Measurements from ENCODE around the gene DIS3L2.
"Not testable (repeated sequence)": the region's sequence is repeated elsewhere in the genome, so short reads cannot be mapped to it uniquely, and the experiment has no call there.

Gene DIS3L2

GRCh38 chr2:232331061-232331460 is 369.5 kb downstream of the DIS3L2 start:
- not testable (repeated sequence) for H3K23ac ChIP-seq (ENCODE audit: low read length); H2BK5ac ChIP-seq (ENCODE audit: low read length); H3K4me2 ChIP-seq (ENCODE audit: low read length); H3K27me3 ChIP-seq (ENCODE audit: insufficient read depth, low read length, poor library complexity); H2AK5ac ChIP-seq (ENCODE audit: low read length); H3K56ac ChIP-seq (ENCODE audit: low read length); H3K4ac ChIP-seq (ENCODE audit: low read depth, low read length); H4K5ac ChIP-seq (ENCODE audit: low read length); H3K36me3 ChIP-seq (ENCODE audit: control insufficient read depth, insufficient read depth, low read length); H3K79me1 ChIP-seq (ENCODE audit: low read length); H3K27ac ChIP-seq (ENCODE audit: low read depth, low read length); H4K8ac ChIP-seq (ENCODE audit: low read depth, low read length); H3K18ac ChIP-seq (ENCODE audit: low read length); H3K9ac ChIP-seq (ENCODE audit: low read length); H3K4me1 ChIP-seq (ENCODE audit: control insufficient read depth, low read depth, low read length); H3K79me2 ChIP-seq (ENCODE audit: control insufficient read depth, insufficient read depth, low read length); DNase-seq; H2BK120ac ChIP-seq (ENCODE audit: low read depth, low read length); H3K4me3 ChIP-seq (ENCODE audit: low read length); H2BK15ac ChIP-seq (replicated peaks; ENCODE audit: low read depth)
- no CpG with 5 or more reads among the region's 11 CpGs for WGBS (ENCODE audit: extremely low coverage, insufficient coverage, low lambda C conversion rate)

- WGBS (ENCODE audit: extremely low coverage, insufficient coverage, low lambda C conversion rate) = no CpG with 5 or more reads among the region's 11 CpGs
- not testable (repeated sequence) for H3K79me2 ChIP-seq (ENCODE audit: control insufficient read depth, insufficient read depth, low read length)
Measured at GRCh38 chr2:232331641-232332040, 370.1 kb downstream of the DIS3L2 start.

GRCh38 chr2:232332244-232332939 is 370.9 kb downstream of the DIS3L2 start:
- H3K56ac ChIP-seq (ENCODE audit: low read length); H3K4me3 ChIP-seq (ENCODE audit: low read length); H2AK5ac ChIP-seq (ENCODE audit: low read length); H3K4ac ChIP-seq (ENCODE audit: low read depth, low read length); H3K27me3 ChIP-seq (ENCODE audit: insufficient read depth, low read length, poor library complexity); H3K4me1 ChIP-seq (ENCODE audit: control insufficient read depth, low read depth, low read length); H3K23ac ChIP-seq (ENCODE audit: low read length); DNase-seq; H4K8ac ChIP-seq (ENCODE audit: low read depth, low read length); H3K4me2 ChIP-seq (ENCODE audit: low read length); H3K18ac ChIP-seq (ENCODE audit: low read length); H3K9ac ChIP-seq (ENCODE audit: low read length); H3K79me2 ChIP-seq (ENCODE audit: control insufficient read depth, insufficient read depth, low read length); H3K36me3 ChIP-seq (ENCODE audit: control insufficient read depth, insufficient read depth, low read length); H2BK120ac ChIP-seq (ENCODE audit: low read depth, low read length); H3K27ac ChIP-seq (ENCODE audit: low read depth, low read length); H3K79me1 ChIP-seq (ENCODE audit: low read length); H2BK15ac ChIP-seq (replicated peaks; ENCODE audit: low read depth); H2BK5ac ChIP-seq (ENCODE audit: low read length); H4K5ac ChIP-seq (ENCODE audit: low read length): not testable (repeated sequence)
- WGBS (ENCODE audit: extremely low coverage, insufficient coverage, low lambda C conversion rate) = no CpG with 5 or more reads among the region's 26 CpGs

More at GRCh38 chr2:232331641-232332040, 370.1 kb downstream of the DIS3L2 start:
- H4K8ac ChIP-seq (ENCODE audit: low read depth, low read length); H3K9ac ChIP-seq (ENCODE audit: low read length); H2BK120ac ChIP-seq (ENCODE audit: low read depth, low read length); H2AK5ac ChIP-seq (ENCODE audit: low read length); H3K27me3 ChIP-seq (ENCODE audit: insufficient read depth, low read length, poor library complexity); H3K56ac ChIP-seq (ENCODE audit: low read length); DNase-seq; H4K5ac ChIP-seq (ENCODE audit: low read length); H3K4me2 ChIP-seq (ENCODE audit: low read length); H3K79me1 ChIP-seq (ENCODE audit: low read length); H3K27ac ChIP-seq (ENCODE audit: low read depth, low read length); H3K23ac ChIP-seq (ENCODE audit: low read length); H3K18ac ChIP-seq (ENCODE audit: low read length); H3K4me1 ChIP-seq (ENCODE audit: control insufficient read depth, low read depth, low read length); H3K4me3 ChIP-seq (ENCODE audit: low read length); H3K4ac ChIP-seq (ENCODE audit: low read depth, low read length); H2BK15ac ChIP-seq (replicated peaks; ENCODE audit: low read depth); H3K36me3 ChIP-seq (ENCODE audit: control insufficient read depth, insufficient read depth, low read length); H2BK5ac ChIP-seq (ENCODE audit: low read length): not testable (repeated sequence)

- Histone ChIP-seq H3K79me1 (ENCODE audit: low read length) (no peaks in the 10 kb centered on the region), H3K9ac (ENCODE audit: low read length) (no peak overlapping the region), H3K18ac (ENCODE audit: low read length) (no peak overlapping the region), H3K27me3 (ENCODE audit: insufficient read depth, low read length, poor library complexity) (no peaks in the 10 kb centered on the region), H2AK5ac (ENCODE audit: low read length) (no peak overlapping the region), H4K8ac (ENCODE audit: low read depth, low read length) (no peak overlapping the region), H3K4me2 (ENCODE audit: low read length) (no peak overlapping the region), H2BK5ac (ENCODE audit: low read length) (no peak overlapping the region), H3K4me3 (ENCODE audit: low read length) (no peak overlapping the region), H3K4ac (ENCODE audit: low read depth, low read length) (no peak overlapping the region), H3K23ac (ENCODE audit: low read length) (no peak overlapping the region), H3K36me3 (ENCODE audit: control insufficient read depth, insufficient read depth, low read length) (no peaks in the 10 kb centered on the region), H4K5ac (ENCODE audit: low read length) (no peak overlapping the region), H3K4me1 (ENCODE audit: control insufficient read depth, low read depth, low read length) (no peaks in the 10 kb centered on the region), H2BK15ac (replicated peaks; ENCODE audit: low read depth) (no peak overlapping the region), H3K27ac (ENCODE audit: low read depth, low read length) (no peak overlapping the region), H3K79me2 (ENCODE audit: control insufficient read depth, insufficient read depth, low read length) (no peaks in the 10 kb centered on the region), H3K56ac (ENCODE audit: low read length) (no peak overlapping the region), H2BK120ac (ENCODE audit: low read depth, low read length) (no peak overlapping the region)
- no CpG with 5 or more reads among the region's 10 CpGs for WGBS (ENCODE audit: extremely low coverage, insufficient coverage, low lambda C conversion rate)
- DNase-seq = no peak
Measured at GRCh38 chr2:232332940-232333259, 371.4 kb downstream of the DIS3L2 start.

GRCh38 chr2:232333361-232334135 is 372.0 kb downstream of the DIS3L2 start:
- Histone ChIP-seq H3K79me2 (ENCODE audit: control insufficient read depth, insufficient read depth, low read length) (no peaks in the 10 kb centered on the region), H3K23ac (ENCODE audit: low read length) (no peak overlapping the region), H3K18ac (ENCODE audit: low read length) (no peak overlapping the region), H2BK5ac (ENCODE audit: low read length) (no peak overlapping the region), H4K8ac (ENCODE audit: low read depth, low read length) (no peak overlapping the region), H3K56ac (ENCODE audit: low read length) (peak overlapping the region; percentile 25), H2BK15ac (replicated peaks; ENCODE audit: low read depth) (no peak overlapping the region), H3K4ac (ENCODE audit: low read depth, low read length) (no peak overlapping the region), H4K5ac (ENCODE audit: low read length) (no peak overlapping the region), H2AK5ac (ENCODE audit: low read length) (no peak overlapping the region), H3K27ac (ENCODE audit: low read depth, low read length) (no peak overlapping the region), H3K4me2 (ENCODE audit: low read length) (no peak overlapping the region), H2BK120ac (ENCODE audit: low read depth, low read length) (no peak overlapping the region), H3K9ac (ENCODE audit: low read length) (no peak overlapping the region), H3K4me3 (ENCODE audit: low read length) (no peak overlapping the region), H3K79me1 (ENCODE audit: low read length) (no peaks in the 10 kb centered on the region), H3K36me3 (ENCODE audit: control insufficient read depth, insufficient read depth, low read length) (no peaks in the 10 kb centered on the region), H3K27me3 (ENCODE audit: insufficient read depth, low read length, poor library complexity) (no peaks in the 10 kb centered on the region), H3K4me1 (ENCODE audit: control insufficient read depth, low read depth, low read length) (no peaks in the 10 kb centered on the region)
- peak; percentile 52 for DNase-seq
- no CpG with 5 or more reads among the region's 28 CpGs for WGBS (ENCODE audit: extremely low coverage, insufficient coverage, low lambda C conversion rate)
